GM18861 (cell line): Measurements from ENCODE around the gene OR9G4.

Experiments
- ATAC-seq: cut with Tn5 transposase; IDR thresholded peaks from one replicate; pipeline ENCODE4 v1.9.1; 2021; ENCODE audit not compliant: unreplicated experiment

Gene OR9G4

DNA sequence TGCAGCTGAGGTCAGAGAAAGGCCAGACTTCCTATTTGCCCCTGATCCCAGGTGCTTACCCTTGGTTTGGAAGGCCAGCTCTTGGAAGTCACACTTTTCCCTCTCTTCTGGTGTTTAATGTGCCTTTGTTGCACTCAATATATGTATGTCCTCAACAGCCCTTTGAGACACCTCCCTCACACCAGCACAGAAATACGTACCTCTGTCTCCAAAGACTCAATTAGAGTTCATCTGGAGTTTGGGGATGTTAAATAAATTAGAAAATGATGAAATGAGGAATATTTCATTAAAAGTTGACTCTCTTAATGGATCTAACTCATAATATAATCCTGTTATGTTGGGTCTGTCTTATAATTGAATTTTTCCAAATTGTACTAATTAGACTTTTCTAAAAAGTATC lies at the start of gene OR9G4:
TSS of gene OR9G4 (minus strand) at position 101 of the 400 bp plus-strand sequence. CDS start 4,931 bp downstream, outside the sequence.
- no peak for ATAC-seq

GRCh38 chr11:56783448-56784041 lies 35.0 kb upstream of the OR9G4 start:
- no peak for ATAC-seq

GRCh38 chr11:56782167-56782847 lies 33.8 kb upstream of the OR9G4 start:
- ATAC-seq = peak; percentile 61

DNA sequence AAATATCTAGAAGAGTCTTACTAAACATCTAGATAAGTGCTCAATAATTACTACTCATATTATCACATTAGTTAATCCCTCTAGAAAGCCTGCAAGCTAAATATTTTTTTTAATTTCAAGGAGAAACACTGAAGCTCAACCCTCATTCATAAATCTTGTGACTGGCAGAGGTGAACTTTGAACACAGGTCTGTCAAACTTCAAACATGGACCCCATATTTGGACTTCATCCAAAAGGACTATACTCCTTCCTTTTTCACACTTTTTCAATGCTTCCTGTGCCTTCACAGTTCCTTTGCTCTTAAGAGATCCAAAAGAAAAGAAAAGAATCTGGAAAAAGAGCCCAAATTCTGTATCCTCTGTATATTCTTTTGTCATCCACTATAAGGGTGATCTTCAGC lies 28.3 kb upstream of the OR9G4 start:
- ATAC-seq = no peak

- ATAC-seq = no peak
These were observed 16.5 kb upstream of the OR9G4 start for GRCh38 chr11:56764976-56765375.

DNA sequence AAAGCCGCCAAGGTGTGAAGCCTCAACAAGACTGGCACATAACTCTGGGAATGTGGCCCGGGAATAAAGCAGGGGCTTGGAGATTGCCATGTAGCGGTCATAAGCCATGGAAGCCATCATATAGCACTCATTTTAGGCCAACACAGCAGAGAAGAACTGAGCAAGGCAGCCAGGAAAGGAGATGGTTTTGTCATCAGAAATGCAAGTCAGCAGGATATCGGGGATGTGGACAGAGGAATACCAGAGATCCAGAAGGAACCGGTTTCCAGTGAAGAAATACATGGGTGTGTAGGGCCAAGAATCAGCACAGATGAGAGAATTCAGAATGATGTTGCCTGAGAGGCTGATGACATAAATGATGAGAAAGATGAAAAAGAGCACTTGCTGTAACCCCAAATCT lies 3.0 kb upstream of the OR9G4 start:
- ATAC-seq = no peak

DNA sequence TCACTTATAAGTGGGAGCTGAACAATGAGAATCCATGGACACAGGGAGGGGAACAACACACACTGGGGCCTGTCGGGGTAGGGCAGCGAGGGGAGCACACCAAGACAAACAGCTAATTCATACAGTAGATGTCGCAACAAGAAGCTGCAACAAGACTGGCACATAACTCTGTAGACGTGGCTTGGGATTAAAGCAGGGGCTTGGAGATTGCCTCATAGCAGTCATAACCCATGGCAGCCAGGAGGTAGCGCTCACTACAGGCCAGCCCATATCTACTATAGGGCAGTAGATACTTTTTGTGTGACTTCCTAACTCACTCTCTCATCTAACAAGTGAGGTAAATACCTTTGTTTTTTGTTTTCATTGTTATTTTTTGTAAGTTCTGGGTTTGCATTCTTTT lies 1.7 kb upstream of the OR9G4 start:
- no peak for ATAC-seq

- no peak for ATAC-seq
These were observed 7.6 kb downstream of the OR9G4 start for GRCh38 chr11:56740886-56741285.

- no peak for ATAC-seq
These were observed 8.4 kb downstream of the OR9G4 start for GRCh38 chr11:56740107-56740506.

- no peak for ATAC-seq
These were observed 28.0 kb downstream of the OR9G4 start for GRCh38 chr11:56720513-56720912.

GRCh38 chr11:56716379-56716854 lies 32.1 kb downstream of the OR9G4 start:
- ATAC-seq = no peak

- no peak for ATAC-seq
These were observed 34.3 kb downstream of the OR9G4 start for GRCh38 chr11:56714206-56714605.

DNA sequence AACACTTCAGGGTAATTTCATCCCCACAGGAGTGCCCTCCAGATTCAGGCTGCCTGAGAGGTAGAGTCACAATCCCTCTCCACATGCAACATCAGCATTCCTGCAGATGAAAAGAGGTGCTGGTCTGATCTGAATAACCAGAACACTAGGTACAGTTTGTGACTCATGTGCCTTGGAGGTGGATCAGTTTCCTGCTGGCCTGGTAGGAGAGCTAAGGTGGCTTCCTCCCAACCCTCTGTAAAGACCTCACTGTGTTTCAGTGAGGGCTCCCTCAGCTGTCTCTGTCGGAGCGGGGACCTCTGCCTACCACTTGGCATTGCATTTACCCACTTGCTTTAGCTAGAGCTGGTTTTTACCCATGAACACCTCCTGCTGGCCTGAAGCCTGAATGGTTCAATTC lies 42.0 kb downstream of the OR9G4 start:
- ATAC-seq = no peak

DNA sequence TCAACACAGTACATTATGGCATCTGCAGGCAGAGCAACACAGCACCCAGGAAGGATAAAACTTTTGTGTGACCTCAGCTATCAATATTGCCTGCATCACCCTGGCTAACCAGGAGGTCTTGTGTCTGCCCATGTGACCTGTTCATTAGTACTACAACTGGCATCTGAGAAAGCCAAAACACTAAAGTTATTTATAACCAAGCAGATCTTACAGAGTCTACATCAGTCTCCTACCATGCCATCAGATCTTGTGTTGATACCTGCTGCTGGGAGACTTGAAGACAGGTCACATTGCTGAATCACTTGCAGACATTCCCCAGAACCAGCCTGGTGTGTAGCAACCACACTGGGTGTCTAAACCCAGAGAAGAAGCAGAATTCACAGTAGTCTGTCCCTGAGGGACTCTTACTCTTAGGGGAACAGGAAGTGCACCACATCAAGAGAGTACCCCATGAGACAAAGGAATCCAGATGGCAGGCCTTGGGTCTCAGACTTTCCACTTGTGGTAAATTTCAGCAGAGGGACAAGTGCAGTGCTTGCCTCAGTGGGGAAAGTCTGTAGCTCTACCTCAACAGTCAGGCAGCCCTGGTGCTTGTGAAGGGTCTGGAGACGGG lies 42.6 kb downstream of the OR9G4 start:
- no peak for ATAC-seq

DNA sequence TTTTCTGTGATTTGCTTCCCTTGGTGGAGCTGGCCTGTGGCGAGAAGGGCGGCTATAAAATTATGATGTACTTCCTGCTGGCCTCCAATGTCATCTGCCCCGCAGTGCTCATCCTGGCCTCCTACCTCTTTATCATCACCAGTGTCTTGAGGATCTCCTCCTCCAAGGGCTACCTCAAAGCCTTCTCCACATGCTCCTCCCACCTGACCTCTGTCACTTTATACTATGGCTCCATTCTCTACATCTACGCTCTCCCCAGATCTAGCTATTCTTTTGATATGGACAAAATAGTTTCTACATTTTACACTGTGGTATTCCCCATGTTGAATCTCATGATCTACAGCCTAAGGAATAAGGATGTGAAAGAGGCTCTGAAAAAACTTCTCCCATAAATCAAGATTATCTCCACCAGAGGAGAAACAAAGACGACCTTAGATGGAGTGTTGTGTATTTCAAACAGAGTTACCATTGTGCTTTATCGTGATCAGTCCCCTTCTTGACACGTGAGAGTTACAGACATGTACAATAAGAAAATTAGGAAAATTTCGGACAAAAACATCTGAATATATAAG lies 47.5 kb downstream of the OR9G4 start:
- ATAC-seq = no peak

- ATAC-seq = no peak
These were observed 48.1 kb downstream of the OR9G4 start for GRCh38 chr11:56700242-56700913.

DNA sequence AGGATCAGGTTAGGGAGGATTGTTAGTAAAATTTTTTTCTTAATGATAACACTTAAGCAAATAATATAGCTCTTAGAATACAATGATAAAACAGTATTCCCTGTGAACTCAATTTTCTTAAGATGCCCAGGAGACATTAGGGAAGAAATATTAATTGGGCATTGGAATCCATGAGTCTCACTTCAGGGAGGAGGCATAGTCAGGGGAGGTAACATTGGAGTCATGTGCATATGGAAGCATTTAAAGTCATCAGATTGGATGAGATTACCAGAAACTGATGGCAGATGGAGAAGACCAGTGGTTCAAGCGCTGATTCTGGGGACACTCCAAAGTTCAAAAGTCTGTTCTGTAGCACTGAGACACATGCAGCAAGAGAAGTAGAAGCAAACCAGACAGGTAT lies 49.7 kb downstream of the OR9G4 start, which contains the start of gene OR9G1:
TSS of gene OR9G1 (plus strand) at position 301 of the 400 bp plus-strand sequence. CDS start 1,293 bp downstream, outside the sequence.
- no peak for ATAC-seq

- no peak for ATAC-seq
These were observed 55.1 kb downstream of the OR9G4 start for GRCh38 chr11:56693428-56693827.
